ELR (cell line): ENCODE data around the gene NELFA.
"Not testable (repeated sequence)": the region's sequence is repeated elsewhere in the genome, so short reads cannot be mapped to it uniquely, and the experiment has no call there.

Experiments used
- DNase-seq: peaks from one replicate; pipeline ENCODE4 v3.0.0-alpha.2; 2015; ENCODE audit warnings: low read depth

NELFA gene

DNA sequence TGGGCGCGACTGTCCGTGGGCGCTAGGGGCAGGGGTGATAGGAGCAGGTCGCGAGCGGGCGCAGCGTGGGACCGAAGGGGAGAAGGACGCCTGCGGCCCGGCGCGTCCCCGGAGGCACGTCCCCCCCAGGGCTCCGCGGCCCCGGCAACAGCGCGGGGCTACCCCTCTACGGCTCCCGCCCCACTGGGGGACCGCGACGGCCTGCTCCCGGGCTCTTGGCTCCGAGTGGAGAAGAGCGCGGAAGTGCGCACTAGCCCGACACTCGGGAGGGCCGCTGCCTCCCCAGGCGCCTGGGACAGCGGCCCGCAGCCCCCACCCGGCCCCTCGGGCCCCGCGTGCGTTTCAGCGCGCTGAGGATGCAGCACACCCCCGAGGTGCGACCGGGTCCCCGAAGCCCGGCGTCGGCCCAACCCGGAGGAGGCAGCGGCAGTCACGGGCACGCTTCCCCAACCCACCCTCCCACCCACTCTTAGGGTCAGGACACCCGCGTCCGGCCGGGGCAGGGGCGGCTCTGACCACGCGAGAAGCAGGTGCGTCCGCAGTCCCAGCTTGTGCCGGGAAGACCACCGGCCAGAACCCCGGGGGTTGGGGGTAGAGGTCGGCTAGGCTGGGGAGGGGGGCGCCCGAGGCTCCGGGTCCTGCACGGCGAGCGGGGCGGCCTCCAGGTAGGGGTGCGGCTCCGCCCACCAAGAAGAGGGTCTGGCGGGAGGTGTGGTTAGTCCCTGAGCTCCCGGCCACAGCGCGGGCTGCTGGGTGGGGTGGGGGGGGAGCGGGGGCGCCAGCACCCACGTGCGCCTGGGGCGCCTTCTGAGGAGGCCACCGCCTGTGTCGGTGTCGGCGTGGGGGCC is 31.8 kb upstream of the NELFA start:
- DNase-seq, result no peak

- no peak for DNase-seq
Observed at GRCh38 chr4:2036866-2037265, 28.1 kb upstream of the NELFA start.

DNA sequence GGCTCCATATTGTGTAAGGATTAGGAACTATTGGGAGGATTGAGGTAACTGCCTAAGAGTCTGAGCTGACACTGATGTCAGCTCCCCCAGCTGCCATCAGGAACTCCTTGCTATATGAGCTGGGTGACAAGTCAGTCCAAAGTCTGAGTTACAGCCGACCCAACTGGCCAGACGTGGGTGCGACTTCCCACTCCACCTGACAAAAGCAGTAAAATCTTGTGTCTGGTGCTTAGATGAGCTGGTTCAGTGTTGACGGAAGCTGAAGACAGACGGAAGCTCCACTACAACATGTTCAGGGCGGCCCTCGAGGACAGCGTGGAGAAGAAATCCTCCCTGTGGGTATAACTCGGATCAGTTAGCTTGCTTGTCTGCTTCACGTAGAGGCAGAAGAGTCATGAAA is 27.6 kb upstream of the NELFA start:
- DNase-seq, result no peak

DNA sequence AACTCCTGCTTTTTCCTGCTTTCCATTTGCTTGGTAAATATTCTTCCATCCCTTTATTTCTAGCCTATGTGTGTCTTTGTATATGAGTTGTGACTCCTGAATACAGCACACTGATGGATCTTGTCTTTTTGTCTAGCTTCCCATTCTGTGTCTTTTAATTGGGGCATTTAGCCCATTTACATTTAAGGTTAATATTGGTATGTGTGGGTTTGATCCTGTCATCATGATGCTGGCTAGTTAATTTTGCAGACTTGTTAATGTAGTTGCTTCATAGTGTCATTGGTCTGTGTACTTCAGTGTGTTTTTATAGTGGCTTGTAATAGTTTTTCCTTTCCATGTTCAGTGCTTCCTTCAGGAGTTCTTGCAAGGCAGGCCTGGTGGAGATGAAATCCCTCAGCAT is 22.4 kb upstream of the NELFA start:
- DNase-seq, result not testable (repeated sequence)

GRCh38 chr4:2027120-2027519 is 18.3 kb upstream of the NELFA start:
- not testable (repeated sequence) for DNase-seq

DNA sequence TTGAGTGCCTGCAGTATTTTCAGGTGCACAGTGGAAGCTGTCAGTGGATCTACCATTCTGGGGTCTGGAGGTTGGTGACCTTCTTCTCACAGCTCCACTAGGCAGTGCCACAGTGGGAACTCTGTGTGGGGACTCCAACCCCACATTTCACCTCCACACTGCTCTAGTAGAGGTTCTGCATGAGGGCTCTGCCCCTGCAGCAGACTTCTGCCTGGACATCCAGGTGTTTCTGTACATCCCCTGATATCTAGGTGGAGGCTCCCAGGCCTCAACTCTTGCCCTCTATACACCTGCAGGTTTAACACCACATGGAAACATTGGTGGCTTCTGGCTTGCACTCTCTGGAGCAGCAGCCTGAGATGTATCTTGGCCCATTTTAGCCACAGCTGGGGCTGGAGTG is 17.0 kb upstream of the NELFA start:
- DNase-seq, result no peak

- DNase-seq, result no peak
Observed at GRCh38 chr4:2024683-2025082, 15.9 kb upstream of the NELFA start.

DNA sequence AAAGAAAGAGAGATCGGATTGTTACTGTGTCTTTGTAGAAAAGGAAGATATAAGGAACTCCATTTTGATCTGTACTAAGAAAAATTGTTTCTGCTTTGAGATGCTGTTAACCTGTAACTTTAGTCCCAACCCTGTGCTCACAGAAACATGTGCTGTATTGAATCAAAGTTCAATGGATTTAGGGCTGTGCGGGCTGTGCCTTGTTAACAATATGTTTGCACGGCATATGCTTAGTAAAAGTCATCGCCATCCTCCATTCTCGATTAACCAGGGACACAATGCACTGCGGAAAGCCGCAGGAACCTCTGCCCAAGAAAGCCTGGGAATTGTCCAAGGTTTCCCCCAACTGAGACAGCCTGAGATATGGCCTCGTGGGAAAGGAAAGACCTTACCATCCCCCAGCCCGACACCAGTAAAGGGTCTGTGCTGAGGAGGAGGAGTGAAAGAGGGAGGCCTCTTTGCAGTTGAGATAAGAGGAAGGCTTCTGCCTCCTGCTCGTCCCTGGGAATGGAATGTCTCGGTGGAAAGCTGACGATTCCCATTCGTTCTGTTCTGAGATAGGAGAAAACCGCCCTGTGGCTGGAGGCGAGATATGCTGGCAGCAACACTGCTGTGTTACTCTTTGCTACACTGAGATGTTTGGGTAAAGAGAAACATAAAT is 12.7 kb upstream of the NELFA start:
- DNase-seq, result not testable (repeated sequence)

DNA sequence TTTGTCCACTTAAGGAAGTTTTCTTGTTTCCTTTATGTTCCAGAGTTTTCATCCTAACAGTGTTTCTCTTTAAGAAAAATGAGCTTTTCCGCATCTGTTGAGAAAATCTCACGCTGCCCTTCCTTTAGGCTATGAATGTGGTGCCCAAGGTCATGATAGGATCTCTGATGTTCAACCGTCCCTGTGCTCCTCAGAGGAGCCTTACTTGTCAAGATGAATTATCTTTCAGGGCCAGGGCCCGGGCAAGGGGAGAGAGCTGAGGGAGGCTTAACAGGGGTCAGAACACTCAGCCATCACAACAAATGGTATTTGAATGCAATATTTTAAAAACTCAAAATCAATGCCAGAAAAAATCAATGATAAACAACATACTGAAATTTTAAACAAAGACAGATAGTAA is 6.2 kb upstream of the NELFA start:
- no peak for DNase-seq

GRCh38 chr4:2011583-2011982 is 2.8 kb upstream of the NELFA start:
- DNase-seq, result no peak

- DNase-seq, result peak; percentile 71
Observed at GRCh38 chr4:2009651-2010233, 968 bp upstream of the NELFA start.

DNA sequence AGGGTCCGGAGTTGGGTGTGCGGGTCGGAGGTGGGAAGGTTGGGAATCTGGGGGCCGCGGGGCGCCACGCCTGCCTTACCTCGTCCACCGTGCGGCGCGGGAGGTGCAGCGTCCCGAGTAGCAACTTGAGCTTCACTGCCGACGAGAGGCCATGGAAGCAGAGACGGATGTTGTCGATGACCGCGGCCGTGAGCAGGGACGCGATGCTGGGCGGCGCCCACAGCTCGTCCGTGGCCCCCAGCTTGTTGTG is 178 bp downstream of the NELFA start:
- no peak for DNase-seq

- DNase-seq, result peak; percentile 30
Observed at GRCh38 chr4:2007804-2008670, 737 bp downstream of the NELFA start.

- peak; percentile 30 for DNase-seq
Observed at GRCh38 chr4:2006956-2007653, 1.7 kb downstream of the NELFA start.

- DNase-seq, result no peak
Observed at GRCh38 chr4:2006367-2006766, 2.4 kb downstream of the NELFA start.

DNA sequence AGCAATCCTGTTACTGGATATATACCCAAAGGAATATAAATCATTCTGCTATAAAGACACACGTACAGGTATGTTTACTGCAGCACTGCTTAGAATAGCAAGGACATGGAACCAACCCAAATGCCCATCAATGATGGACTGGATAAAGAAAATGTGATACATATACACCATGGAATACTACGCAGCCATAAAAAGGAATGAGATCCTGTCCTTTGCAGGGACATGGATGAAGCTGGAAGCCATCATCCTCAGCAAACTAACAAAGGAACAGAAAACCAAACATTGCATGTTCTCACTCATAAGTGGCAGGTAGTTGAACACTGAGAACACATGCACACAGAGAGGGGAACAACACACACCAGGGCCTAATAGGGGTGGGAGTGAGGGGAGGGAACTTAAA is 5.4 kb downstream of the NELFA start:
- not testable (repeated sequence) for DNase-seq

DNA sequence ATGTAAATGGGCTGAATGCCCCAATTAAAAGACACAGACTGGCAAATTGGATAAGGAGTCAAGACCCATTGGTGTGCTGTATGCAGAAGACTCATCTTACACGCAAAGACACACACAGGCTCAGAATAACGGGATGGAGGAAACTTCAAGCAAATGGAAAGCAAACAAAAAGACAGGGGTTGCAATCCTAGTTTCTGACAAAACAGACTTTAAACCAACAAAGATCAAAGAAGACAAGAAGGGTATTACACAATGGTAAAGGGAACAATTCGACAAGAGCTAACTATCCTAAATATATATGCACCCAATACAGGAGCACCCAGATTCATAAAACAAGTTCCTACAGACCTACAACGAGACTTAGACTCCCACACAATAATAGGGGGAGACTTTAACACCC is 9.5 kb downstream of the NELFA start:
- DNase-seq, result not testable (repeated sequence)

DNA sequence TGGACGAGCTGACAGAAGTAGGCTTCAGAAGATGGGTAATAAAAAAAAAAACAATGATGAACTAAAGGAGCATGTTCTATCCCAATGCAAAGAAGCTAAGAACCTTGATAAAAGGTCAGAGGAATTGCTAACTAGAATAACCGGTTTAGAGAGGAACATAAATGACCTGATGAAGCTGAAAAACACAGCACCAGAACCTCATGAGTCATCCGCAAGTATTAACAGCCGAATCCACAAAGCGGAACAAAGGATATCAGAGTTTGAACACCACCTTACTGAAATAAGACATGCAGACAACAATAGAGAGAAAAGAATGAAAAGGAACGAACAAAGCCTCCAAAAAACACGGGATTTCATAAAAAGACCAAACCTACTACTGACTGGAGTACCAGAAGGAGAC is 10.5 kb downstream of the NELFA start:
- DNase-seq, result no peak

GRCh38 chr4:1997712-1998111 is 11.1 kb downstream of the NELFA start:
- no peak for DNase-seq

DNA sequence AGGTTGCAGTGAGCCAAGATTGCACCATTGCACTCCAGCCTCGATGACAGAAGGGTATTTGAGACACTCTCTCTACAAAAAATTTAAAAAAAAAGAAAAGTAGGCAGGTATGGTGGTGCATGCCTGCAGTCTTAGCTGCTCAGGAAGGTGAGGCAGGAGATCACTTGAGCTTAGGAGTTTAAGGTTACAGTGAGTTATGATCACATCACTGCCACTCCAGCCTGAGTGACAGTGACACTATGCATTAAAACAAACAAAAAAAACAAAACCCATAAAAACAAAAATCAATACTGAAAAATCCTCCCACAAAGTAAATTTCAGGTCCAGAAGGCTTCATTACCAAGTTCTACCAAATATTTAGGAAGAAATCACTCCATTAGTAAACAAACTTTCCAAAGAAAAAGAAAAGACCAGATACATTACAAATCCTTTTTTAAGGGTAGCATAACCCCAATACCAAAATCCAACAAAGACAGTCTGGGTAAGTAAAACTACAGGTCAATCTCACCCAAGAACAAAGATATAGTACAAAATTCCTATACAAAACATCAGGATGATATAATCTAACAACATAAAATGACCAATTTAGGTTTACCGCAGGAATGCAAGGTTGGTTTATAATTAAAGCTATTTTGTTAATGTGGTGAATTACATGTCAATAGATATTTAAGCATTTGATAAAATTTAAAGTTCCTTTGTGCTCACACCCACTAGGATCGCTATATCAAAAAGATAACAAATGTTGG is 11.7 kb downstream of the NELFA start:
- DNase-seq, result no peak

GRCh38 chr4:1994938-1995337 is 13.8 kb downstream of the NELFA start:
- no peak for DNase-seq
